ENCODE results near the gene FAM83B.

- TF ChIP-seq POLR2A (IDR thresholded peaks at IDR 0.05) (no peak), CTCF (IDR thresholded peaks at IDR 0.05) (no peak)
Measured at GRCh38 chr6:54801244-54801643, 45.3 kb upstream of the FAM83B start.

Measured in esophagus squamous epithelium (tissue), 4 donors.